ENCODE data around the gene UCN3.
"Not testable (repeated sequence)": the region's sequence is repeated elsewhere in the genome, so short reads cannot be mapped to it uniquely, and the experiment has no call there.

UCN3 gene

DNA sequence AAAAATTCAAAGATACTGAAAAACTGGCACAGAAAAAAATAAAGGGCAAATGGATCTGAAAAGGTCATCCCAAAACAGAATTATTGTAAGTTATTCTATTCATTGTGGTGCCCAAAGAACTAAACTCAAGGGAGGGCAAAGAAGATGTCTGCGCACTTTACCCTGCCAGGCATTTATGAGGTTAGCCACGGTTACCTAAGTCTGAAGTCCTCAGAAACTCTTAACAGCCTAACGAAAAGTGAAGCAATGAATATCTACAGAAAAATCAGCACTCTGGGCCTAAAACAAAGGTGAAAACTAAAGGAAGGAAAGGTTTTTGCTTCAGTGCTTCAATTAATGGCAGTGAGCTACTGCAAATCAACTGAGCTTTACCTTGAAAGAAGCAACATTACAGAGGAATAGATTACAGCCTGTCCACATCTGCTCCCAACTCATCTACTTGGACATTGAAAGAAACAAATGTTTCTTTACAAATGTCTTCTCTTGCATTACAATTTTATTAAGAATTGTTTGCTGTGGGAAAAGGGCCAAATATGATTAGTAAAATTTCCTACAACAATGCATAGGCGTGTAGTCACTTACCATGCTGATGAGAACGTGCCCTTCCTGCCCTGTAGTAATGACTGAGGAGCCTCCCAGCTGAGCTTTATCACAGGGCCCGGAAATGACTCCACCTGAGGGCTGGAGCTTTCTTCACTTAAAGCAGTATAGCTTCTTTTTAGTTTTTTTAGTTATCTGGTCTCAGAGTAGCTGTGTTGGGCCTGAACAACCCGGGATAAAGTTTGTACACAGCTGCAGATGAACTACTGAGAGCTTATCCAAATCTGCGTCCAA, 39.7 kb downstream of the UCN3 start, which contains the start of gene TUBAL3:
TSS of gene TUBAL3 (minus strand) at position 621 of the 834 bp plus-strand sequence. CDS start at position 585, 36 bp downstream.
- TF ChIP-seq, protein P1, sequence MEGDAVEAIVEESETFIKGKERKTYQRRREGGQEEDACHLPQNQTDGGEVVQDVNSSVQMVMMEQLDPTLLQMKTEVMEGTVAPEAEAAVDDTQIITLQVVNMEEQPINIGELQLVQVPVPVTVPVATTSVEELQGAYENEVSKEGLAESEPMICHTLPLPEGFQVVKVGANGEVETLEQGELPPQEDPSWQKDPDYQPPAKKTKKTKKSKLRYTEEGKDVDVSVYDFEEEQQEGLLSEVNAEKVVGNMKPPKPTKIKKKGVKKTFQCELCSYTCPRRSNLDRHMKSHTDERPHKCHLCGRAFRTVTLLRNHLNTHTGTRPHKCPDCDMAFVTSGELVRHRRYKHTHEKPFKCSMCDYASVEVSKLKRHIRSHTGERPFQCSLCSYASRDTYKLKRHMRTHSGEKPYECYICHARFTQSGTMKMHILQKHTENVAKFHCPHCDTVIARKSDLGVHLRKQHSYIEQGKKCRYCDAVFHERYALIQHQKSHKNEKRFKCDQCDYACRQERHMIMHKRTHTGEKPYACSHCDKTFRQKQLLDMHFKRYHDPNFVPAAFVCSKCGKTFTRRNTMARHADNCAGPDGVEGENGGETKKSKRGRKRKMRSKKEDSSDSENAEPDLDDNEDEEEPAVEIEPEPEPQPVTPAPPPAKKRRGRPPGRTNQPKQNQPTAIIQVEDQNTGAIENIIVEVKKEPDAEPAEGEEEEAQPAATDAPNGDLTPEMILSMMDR (IDR thresholded peaks at IDR 0.05; ENCODE audit: low read depth, low read length), result no peak
- no peak for DNase-seq (ENCODE audit: extremely low read depth, low read depth)

DNA sequence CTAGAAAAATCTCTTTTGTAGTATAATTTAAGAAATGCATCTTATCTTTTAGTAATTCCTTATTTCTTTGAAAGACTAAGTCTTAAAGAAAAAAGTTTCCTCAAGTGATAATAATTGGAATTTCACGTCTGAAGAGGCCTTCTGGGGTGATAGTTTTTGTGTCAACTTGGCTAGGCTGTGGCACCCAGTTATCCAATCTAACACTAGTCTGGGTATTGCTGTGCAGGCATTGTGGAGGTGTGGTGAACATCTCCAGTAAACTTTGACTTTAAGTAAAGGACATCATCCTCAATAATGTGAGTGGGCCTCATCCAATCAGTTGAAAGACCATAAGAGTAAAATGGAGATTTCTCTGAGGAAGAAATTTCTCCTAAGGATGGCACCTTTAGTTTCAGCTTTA, 42.2 kb downstream of the UCN3 start:
- TF ChIP-seq, protein P1 (IDR thresholded peaks at IDR 0.05; ENCODE audit: low read depth, low read length), result no peak
- DNase-seq (ENCODE audit: extremely low read depth, low read depth), result no peak

DNA sequence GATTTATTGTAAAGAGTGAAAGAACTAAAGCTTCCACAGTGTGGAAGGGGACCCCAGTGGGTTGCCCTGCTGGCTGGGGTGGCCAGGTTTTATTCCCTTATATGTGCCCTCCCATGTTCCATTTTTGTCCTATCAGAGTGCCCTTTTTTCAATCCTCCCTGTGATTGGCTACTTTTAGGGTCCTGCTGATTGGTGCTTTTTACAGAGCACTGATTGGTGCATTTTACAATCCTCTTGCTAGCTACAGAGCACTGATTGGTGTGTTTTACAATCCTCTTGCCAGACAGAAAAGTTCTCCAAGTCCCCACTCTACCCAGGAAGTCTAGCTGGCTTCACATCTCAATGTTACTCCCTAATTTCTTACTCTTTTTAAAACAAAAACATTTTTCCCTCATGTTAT, 46.0 kb downstream of the UCN3 start:
- not testable (repeated sequence) for DNase-seq (ENCODE audit: extremely low read depth, low read depth)

DNA sequence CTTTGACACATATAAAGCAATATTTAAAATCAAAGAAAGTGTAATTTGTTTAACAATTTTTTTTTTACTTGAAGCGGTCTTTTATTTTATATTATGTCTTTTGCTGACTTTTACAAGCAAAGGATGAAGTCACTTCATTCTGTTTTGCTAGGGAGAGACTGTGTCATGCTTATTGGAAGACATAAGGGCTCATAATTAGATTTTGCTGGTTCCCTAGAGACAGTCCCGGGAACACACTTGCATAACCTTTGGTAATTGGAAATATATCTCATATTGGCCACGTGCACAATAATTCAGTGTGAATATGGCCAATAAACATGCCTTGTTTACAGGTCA, 47.1 kb downstream of the UCN3 start:
- TF ChIP-seq, protein P1 (IDR thresholded peaks at IDR 0.05; ENCODE audit: low read depth, low read length), result no peak
- DNase-seq (ENCODE audit: extremely low read depth, low read depth), result no peak

DNA sequence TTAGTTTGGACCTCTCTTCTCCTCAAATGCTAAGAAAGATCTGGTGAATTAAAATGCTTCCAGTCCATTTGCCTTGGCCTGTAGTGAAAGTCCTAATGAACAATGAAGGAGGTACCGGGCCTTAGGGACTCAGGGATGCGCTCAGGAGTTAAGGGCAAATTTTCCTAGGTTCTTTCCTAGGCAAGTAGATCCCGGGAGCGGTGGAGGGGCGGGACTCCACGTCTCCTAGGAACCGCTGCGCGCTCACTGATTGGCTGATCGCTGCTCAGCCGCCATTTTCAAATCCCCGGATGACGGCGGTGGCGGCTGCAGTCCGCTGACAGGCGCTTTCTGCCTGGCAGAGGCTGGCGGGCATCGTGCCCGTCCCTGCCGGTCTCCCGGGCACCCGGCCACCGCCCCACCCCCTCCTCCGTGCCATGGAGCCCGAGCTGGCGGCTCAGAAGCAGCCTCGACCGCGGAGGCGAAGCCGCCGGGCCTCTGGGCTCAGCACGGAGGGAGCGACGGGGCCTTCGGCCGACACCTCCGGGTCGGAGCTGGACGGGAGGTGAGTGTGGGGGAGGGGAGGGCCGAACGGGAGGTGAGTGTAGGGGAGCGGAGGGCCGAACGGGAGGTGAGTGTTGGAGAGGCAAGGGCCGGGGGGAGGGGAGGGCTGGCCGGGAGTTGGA, 47.6 kb downstream of the UCN3 start, which contains the start of gene NET1:
TSS of gene NET1 (plus strand) at position 281 of the 665 bp plus-strand sequence. CDS start at position 417, 136 bp downstream.
- TF ChIP-seq, protein P1 (IDR thresholded peaks at IDR 0.05; ENCODE audit: low read depth, low read length), result no peak
- DNase-seq (ENCODE audit: extremely low read depth, low read depth), result peak; percentile 65

DNA sequence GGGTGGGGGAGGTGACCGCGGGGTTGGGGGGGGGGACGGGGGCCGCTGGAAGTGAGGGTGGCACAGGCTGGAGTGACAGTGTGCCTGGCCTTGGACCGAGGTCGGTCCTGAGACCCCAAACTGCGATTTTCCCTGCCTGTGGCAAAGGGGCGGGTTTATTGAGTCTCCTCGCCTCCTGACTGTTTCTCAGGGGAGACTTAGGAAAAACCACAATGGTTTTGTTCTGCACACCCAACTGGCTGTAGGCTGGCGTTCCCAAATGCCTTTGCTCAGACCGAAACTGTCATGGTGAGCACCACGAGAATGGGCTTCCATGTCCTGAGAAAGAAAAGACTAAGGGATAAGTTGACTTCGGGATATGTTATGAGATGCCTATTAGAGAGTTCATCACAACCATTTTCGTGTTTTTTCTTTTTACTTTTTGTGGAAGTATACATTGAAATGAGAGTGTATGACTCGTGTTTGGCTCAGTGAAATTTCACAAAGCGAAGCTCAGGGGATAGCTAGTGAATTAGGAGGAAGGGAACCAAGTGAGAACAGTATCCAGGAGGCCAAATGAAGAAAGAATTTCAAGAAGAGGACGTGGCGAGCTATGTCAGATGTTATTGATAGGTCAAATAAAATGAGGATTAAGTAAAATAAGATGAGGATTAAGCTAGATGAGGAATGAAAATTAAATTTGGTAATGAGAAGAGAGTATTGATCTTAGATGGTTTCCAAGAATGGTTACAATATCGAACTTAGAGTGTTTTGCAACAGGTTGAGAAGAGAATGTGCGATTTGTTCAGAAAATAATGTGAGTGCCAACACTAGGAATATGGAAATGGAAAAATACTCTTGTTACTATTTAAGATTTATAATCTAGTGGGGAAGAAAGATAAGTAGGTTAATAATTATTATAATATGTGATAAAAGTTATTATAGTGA, 48.5 kb downstream of the UCN3 start:
- DNase-seq (ENCODE audit: extremely low read depth, low read depth), result no peak
- TF ChIP-seq, protein P1 (IDR thresholded peaks at IDR 0.05; ENCODE audit: low read depth, low read length), result no peak

DNA sequence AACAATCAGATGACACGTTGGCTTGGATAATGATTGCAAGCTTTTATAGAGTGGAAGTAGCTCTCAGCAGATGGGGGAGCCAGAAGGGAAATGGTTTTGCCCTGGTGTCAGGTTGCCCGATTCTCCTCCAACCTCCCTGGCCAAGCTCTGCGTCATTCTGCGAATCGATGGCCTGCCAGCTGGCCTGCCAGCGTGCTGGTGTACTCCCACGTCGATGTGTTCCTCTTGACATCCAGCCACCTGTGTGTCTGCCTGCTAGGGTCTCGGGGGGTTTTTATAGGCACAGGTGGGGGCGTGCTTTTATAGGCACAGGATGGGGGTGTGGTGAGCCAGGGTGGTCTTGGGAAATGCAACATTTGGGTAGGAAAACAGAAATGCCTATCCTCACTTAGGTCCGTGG, 52.2 kb downstream of the UCN3 start:
- DNase-seq (ENCODE audit: extremely low read depth, low read depth), result no peak

More for the DNA sequence above, 52.2 kb downstream of the UCN3 start:
- TF ChIP-seq, protein P1 (IDR thresholded peaks at IDR 0.05; ENCODE audit: low read depth, low read length), result no peak

Measured in AG09319 (cell line).